T-helper 1 cell (primary cell): ENCODE results near the gene SPINK8.

Experiments
- DNase-seq, 5 donors: peaks; one replicate each; pipeline ENCODE4 v3.0.0-alpha.2; 2012 to 2020

Gene SPINK8

GRCh38 chr3:48320996-48321395 lies 12.5 kb downstream of the SPINK8 start:
- DNase-seq = no peak

GRCh38 chr3:48318713-48319468 lies 14.6 kb downstream of the SPINK8 start:
- DNase-seq = no peak

DNA sequence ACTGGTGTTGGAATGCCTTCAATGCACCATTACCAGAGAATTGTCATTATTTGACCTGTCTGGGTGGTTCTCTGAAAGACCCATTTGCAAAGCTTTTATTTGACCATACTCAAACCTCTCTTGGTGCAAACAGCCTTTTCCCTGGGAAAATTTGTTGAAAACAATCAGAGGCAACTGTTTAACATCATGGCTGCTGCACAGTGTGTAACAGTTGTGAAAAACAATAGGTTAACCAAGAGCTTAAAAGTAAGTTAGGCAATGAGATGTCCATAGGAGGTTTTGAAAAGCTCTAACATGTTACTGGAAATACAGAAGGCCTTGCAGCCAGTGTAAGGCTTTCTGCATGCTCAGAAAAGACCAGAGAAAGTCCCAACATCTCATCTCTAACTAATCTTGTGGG lies 18.9 kb downstream of the SPINK8 start:
- DNase-seq = no peak

GRCh38 chr3:48306860-48307530 lies 26.5 kb downstream of the SPINK8 start:
- no peak for DNase-seq

- DNase-seq = no peak
Observed at GRCh38 chr3:48306290-48306689, 27.2 kb downstream of the SPINK8 start.

DNA sequence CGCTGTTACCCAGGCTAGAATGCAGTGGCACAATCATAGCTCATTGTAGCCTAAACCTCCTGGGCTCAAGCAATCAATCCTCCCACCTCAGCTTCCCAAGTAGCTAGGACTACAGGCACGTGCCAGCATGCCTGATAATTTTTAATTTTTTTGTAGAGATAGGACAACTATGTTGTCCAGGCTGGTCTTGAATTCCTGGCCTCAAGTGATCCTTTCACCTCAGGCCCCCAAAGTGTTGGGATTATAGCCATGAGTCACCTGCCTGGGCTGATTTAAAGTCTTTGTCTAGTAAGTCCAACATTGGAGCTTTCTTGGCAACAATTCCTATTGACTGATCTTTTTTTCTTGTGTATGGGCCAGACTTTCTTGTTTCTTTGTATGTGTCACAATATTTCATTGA lies 28.1 kb downstream of the SPINK8 start:
- no peak for DNase-seq

DNA sequence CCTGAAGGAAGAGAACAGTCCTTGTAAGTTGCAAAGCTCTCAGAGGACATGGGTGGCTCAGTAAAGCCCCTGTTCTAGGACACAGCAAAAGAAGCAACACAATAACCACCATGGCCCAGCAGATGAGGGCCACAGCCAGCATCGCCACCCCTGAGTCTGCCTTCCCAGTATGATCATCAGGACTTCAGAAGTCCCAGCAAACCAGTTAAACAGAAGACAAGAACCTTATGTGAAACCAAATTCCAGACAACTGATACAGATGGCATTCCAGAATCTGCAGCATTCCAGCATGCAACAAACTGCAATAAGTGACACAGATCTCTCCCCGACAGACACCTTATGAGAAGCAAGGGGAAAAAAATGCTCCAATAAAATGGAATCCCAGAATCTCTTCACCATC lies 30.4 kb downstream of the SPINK8 start:
- DNase-seq = no peak

- no peak for DNase-seq
Observed at GRCh38 chr3:48301800-48302166, 31.7 kb downstream of the SPINK8 start.

GRCh38 chr3:48301020-48301799 lies 32.3 kb downstream of the SPINK8 start, which contains the start of gene NME6:
NME6 (minus strand) TSS chr3:48301367.
- DNase-seq = peak; percentile 75 to 93 (median 80)

DNA sequence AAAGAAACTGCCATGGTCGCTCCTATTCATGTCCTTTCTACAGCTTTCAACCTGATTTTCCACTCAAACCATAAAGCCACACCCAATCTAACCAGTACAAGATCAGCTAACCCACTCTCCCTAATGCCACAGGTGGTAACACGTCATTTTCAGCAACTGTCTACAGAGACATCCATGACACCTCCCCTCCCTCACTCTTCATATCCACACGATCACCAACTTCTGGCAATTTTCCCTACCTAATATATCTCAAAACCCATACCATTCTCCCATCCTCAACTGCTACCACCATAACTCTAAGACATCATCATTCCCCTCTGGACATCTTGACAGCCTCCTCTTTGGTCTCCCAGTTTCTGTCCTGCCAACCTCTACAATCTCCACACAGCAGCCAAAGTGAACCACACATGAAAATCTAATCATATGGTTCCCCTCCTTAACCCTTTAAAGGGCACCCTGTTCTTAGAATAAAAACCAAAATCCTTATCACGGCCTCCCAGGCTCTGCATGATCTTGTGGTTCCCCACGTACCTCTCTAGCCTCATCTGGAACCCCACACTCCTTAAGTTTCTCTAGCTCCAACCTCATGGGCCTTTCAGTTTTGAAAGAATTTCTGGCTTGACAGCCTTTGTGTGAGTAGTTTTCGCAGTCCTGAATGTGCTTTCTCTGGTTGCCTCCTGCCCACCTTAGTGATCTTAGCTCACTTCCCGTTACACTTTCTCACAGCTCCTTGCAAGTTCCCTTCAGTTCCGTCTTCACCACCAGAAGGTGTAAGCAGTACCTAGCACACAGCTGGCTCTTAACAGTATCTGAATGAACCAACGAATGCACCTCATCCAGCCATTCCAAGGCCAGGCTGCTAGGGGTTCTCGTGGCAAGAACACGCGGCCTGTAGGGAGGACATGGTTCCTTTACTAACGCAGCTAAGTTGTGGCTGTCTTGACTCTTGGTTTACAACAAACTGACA lies 33.4 kb downstream of the SPINK8 start:
- peak in 1 of 5 donors; percentile 56 for DNase-seq

DNA sequence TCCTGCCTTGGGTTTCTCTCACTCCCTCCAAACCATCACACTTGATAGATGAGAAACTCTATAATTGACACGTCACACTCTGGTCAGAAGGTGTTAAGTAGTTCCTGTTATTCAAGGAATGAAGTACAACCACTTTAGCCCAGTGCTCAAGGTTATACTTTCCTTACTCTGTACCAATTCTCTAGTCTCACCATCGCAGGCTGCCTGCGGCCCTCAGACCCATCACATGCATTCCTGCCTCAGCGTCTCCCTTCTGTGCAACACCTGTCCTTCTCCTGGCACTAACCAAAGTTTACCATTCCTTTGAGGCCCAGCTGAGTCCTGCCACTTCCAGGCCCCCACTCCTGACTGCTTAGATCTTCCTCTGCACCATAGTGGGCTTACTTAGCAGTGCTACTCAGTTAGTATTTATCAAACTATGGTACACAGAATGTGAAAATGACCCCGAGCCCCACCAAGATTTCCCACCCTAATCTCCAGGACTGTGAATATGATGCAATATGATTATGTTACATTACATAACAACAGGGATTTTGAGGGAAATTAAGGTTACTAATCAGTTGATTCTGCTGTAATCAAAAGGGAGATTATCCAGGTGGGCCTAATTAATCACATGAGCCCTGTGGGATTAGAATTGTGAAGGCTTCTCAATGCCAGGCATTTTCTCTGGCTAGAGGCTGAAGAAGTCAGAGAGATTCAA lies 36.2 kb downstream of the SPINK8 start:
- no peak for DNase-seq

DNA sequence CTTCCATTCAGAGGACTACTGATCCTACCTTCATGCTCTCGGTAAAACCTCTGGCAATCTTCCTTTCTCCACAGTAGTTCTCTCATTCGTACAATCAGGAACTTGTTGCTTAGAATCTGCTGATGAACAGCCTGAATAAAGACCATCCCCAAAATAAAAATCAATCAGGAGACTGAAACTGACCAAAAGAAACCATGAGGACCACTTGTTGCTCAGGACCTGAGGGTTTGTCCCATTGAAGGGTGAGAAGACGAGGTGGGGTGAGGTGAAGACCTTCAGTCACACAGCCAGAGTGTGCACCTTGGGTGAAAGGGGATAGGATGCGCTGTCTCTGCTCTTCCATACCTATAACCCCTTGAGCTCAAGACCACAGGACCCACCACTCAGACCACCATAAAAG lies 36.8 kb downstream of the SPINK8 start:
- DNase-seq = no peak

GRCh38 chr3:48294611-48295263 lies 38.7 kb downstream of the SPINK8 start:
- no peak for DNase-seq

GRCh38 chr3:48289659-48290058 lies 43.8 kb downstream of the SPINK8 start:
- no peak for DNase-seq

GRCh38 chr3:48287034-48287433 lies 46.4 kb downstream of the SPINK8 start:
- no peak for DNase-seq

GRCh38 chr3:48286308-48286707 lies 47.2 kb downstream of the SPINK8 start:
- DNase-seq = no peak

GRCh38 chr3:48285675-48286074 lies 47.8 kb downstream of the SPINK8 start:
- DNase-seq = no peak

DNA sequence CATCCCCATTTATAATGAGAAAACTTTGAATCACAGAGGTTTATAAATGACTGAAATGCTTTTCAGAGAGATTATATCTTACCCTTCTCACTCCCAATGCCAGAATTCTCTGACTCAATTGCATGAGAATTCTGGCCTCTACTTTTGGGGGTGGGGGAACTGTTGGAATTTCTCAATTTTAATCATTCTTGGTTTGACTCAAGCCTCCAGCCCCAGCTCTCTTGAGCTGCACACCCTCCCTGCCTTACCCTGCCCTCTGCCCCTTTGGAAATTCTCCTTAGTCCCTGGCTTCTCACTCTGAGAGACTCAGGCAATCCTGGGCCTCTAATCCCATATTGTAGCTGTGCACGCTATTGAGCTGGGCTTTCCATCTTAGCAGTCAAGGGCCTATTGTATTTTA lies 48.3 kb downstream of the SPINK8 start:
- no peak for DNase-seq

DNA sequence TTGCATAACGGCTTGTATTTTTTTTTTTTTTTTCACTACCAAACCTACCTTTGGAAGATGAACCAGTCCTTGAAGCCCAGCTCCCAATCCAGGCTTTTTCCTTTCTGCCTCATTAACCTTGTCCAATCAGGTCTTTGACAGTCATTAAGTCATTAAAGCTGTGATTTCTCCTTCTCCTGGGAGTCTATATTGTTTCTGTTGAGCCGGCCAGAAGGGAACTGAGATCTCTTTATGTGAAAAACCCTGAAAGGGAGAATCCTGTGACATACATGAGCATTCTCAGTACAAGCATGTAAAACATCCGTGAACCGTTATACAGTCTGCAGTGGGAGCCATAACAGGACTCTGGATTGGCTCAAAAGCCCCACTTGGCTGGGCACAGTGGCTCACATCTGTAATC lies 52.6 kb downstream of the SPINK8 start:
- no peak for DNase-seq

DNA sequence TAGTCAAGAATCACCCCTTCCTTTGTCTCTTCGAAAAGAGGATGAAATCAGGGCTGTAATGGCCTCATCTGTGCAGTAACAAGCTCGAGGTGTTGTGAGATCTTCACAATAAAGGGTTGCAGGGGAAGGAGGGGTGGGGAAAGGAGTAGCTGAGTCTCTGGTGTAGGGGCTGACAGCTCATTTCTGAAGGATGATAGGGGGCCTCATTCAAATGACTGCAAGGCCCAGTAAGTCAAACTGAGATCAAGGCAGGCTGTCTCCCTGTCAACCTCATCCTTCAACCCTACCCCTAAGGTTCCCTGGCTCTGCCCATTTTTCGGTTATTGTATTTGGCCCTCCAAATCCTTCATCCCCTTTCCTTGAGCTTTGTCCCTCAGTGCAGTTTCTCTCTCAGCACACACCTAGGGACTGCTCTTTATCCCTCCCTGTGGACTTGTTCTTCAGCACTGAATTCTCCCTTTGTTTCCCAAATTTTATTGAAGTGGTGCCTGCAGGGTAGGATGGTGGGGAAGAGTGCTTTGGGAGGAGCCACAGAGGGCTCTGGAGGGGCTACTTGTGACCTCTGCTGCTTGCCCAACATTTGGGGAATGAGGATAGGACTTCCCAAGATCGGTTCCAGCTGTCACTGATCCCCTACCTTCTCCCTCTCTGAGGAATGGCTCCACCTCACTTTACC lies 54.4 kb downstream of the SPINK8 start:
- no peak for DNase-seq
